ENCODE measurements around the gene FSTL4.

DNA sequence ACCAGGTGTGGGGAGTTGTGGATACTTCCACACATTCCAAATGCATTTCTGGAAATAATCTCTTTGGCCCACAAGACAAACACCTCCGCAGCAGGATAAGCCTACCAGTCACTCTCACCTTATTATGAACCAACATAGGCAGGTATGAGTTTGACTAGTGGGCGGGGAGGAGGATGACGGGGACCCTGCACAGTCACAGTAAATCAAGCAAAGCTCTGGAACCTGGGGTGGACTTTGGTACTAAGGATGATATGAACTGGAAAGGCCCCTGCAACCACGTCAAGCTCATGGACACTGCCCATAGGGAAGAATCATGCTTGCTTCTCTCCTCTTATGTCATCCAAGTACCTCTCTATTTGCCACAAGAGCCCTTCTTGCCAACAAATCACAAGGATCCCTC is 301.2 kb downstream of the FSTL4 start:
- TF ChIP-seq, protein P1, sequence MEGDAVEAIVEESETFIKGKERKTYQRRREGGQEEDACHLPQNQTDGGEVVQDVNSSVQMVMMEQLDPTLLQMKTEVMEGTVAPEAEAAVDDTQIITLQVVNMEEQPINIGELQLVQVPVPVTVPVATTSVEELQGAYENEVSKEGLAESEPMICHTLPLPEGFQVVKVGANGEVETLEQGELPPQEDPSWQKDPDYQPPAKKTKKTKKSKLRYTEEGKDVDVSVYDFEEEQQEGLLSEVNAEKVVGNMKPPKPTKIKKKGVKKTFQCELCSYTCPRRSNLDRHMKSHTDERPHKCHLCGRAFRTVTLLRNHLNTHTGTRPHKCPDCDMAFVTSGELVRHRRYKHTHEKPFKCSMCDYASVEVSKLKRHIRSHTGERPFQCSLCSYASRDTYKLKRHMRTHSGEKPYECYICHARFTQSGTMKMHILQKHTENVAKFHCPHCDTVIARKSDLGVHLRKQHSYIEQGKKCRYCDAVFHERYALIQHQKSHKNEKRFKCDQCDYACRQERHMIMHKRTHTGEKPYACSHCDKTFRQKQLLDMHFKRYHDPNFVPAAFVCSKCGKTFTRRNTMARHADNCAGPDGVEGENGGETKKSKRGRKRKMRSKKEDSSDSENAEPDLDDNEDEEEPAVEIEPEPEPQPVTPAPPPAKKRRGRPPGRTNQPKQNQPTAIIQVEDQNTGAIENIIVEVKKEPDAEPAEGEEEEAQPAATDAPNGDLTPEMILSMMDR (IDR thresholded peaks at IDR 0.05; ENCODE audit: borderline replicate concordance, extremely low read depth, low read length, poor library complexity, severe bottlenecking) = no peak
- no peak for TF ChIP-seq EZH2 (IDR thresholded peaks at IDR 0.05; ENCODE audit: borderline replicate concordance, low read depth, low read length, severe bottlenecking)
